ENCODE results near the gene MRC2.

MRC2 gene

DNA sequence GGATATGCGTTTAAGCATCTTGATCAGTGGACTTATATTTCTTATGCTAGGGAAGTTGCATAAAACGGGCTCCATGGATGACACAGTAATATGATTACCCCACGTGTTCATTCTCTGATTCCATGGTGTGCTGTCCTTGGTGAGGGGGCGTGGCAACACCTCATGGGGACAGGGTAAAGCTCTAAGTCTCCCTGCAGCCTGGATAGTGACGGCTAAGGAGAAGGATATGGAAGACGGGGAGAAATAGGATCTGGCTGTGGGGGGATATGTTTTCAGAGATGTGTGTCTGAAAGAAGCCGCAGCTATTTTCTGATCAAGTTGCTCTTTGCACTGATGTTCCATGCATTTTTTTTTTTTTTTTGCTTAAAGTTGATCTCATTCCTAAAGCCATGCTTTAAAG, 96.4 kb downstream of the MRC2 start:
- DNase-seq (no peak), ATAC-seq (no peak)

DNA sequence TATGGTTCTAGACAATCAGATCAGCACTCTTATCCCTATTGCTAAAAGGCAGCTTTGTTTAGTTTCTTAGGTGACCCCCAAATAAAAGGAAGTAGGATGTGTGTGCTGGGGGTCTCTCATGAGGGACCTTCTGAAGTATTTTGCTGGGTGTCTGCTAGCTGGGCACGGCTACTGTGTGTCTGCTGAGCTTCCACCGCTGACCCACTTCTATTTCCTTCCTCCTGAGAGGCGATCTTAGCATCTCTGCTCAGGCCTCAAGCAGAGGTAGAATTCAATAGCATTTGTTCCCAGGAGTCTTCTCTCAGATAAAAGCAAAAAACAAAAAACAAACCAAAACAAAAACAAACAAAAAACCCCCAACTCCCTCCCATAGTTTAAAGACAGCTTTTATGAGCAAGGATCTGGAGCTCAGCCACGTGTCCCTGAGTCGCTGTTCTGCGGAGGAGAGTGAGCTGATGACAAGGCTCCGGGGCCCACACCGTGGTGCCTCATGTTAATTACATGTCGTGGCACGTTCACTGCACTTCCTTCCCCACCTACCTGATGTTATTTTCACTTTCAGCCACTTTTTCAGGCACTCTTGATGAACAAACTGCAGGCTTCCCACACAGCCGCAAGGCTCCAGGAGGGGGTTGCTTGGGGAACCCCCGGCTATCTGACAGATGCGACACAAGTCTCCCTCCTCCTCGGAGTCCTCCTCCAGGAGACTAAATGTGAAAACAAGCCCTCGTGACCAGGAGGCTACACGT, 97.1 kb downstream of the MRC2 start:
- DNase-seq, result peak; percentile 79
- ATAC-seq, result peak; percentile 98

DNA sequence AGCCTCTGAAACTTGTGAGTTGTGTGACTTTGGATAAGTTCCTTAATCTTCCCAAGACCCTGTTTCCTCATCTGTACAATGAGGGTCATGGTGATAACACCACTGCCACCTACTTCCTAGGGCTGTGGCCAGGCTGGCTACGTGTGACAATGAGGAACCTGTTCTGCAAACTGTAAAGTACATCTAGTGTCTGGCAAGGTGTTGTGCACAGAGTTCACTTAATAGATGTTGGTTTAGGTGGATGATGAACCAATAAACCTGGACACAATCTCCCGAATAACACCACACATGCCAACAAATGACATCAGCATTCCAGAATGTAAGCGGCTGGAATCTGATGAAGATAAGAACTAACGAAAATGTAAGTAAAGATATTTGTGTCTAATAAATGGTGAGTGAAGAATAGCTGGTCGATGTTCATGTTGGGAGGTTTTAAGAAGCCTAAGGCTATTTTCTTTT, 98.3 kb downstream of the MRC2 start:
- DNase-seq (no peak), ATAC-seq (no peak)

DNA sequence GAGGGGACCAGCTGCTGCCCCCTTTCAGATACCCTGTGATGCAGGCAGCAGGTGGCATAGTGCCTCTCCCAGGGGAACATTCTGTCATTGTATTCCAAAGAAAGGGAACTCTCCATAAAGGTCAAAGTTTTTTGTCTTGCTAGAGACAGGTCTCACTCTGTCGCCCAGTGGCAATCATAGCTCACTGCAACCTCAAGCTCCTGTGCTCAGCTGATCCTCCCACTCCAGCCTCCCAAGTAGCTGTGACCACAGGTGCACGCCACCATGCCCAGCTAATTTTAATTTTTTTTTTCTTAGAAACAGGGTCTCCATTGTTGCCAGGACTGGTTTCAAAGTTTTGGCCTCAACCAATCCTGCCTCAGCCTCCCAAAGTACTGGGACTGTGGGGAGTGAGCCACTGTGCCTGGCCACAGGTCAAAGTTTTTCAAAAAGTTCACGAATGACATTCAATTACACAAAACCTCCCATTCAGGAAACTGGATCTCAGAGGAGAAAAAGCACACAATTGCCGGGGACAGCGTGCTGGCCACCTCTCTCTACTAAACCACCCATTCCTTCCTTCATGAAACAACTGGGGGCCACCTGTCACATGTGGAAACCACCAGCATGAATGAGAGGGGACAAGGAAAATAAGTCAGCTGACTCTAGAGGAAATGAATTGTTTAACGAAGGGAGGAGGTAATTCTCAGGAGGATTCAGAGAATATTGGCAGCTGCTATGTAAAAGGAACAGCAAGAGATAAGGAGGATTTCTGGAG, 100.6 kb downstream of the MRC2 start:
- ATAC-seq, result no peak
- DNase-seq, result no peak

DNA sequence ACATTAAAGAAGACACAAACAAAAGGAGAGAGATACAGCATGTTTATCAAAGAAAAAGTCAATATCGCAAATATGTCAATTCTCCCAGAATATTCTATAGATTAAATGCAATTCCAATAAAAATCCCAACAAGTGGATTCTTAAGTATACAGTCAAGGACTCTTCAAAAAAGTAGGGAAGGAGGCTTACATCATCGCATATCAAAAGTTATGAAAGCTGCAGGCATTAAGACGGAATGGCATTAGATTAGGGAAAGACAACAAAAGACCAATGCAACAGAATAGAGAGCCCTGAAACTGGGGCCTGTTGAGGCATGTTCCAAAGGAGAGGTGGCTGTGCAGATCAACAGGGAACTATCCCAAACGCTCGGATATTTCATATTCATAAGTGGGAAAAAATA, 104.7 kb downstream of the MRC2 start:
- DNase-seq, result no peak
- ATAC-seq, result no peak

DNA sequence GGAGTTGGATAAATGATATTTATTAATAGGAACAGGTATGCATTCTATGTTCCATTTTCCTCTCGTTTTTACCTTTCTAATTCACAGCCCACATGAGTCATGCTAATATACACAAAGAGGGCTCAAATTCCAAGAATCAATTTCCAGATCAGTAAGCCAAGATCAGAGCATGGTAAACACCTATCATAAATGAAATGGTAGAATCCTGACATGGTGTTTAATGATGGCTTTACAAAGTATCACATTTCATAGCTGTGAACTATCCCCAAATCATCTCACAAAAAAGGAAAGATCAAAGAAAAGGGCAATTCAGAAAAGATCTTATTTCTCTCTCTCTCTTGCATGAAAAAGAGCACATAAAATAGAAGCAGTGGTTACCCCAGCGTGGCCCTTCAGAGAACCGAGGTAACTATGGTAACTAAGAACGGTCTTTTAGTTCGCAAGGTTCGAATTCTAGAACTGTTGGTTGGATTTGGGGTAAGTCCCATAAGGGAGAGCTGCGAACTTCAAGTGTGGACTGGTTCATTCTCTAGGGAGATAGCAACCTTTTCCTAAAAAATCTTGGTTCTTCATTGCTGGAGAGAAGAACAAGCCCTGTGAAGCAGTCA, 107.7 kb downstream of the MRC2 start:
- DNase-seq (no peak), ATAC-seq (no peak)

DNA sequence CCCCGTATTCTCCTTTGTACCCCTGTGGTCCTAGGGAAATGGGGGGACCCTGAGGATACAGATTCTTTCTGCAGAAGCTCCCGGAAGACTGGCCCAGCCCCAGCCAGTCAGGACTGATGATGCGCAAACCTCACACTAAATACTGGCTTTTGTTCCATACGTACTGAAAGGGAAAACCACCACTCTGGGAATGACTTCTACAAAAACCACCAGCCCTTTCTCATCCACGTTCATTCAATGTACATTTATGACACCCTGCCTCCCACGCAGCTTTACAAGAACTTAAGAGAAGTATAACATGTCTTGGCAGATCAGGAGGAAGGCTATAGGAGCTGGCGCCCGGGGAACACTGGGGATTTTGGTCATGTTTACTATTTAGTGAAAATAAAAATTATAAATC, 110.0 kb downstream of the MRC2 start:
- DNase-seq, result peak; percentile 20

DNA sequence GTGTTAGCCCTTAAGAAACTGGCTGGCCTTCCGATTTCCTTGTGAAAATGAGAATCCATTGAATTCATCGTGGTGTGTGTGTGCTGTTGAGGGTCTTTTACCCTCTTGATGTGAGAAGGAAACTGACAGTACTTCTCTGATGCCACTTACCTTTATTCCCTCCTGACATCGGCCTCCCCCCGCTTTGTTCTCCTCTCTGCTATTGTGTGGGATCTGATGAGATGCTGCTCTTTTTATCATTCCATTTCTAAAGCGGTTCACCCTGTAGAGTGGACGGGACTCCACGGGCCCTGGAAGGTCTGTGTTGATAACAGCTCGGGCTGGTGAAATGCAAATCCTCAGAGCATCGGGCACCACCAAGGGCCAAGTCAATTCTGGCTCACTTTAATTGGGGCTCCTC, 110.8 kb downstream of the MRC2 start:
- no peak for ATAC-seq

More for the DNA sequence above, 110.0 kb downstream of the MRC2 start:
- ATAC-seq, result peak; percentile 83

DNA sequence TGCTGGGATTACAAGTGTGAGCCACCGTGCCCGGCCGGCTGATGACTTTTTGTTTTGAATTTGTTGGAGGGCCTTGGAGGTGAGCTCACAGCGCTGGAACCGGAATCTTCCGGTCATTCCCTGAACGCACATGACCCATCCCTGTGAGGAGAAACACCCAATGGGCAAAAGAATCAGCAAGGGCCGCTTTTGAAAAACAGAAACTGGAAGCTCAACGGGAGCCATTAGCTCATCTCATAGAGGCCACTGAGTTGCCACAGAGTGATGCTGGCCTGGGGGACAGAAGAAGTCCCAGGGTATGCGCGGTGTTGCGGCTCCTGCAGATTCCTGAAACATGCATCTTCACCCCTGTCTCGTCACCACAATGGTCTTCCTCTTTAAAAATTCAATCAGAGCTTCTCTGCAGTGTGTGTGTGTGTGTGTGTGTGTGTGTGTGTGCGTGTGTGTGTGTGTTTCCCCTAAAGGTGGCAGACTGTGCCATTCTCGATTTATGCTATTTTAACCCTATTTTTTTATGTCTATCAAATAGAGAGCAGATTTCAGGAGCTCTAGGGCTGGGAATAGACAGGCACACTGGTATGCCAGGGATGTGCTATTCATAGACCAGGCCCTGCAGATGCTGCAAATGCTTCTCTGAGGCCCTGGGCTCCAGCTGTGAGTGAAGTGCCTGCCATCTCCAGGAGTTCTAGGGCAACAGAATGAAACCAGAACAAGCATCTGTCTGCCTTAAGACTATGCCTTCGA, 112.3 kb downstream of the MRC2 start:
- ATAC-seq, result no peak
- no peak for DNase-seq

More for the DNA sequence above, 110.8 kb downstream of the MRC2 start:
- DNase-seq, result no peak

DNA sequence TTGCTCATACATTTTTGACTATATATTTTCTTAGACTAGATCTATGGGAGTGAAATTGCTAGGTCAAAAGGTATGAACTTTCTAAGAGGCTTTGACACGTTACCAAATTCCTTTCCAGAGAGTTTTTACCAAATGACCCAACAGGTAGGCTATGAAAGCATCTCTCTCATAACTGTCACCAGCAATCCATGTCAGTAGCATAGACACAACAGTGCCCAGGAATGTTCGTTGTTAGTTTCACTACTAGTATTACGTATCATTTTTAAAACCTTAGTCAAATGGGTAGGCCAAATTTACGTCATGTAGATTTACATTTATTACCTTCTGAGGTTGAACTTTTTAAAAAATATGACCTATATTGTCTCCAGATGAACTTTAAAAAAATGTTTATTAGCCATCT, 113.8 kb downstream of the MRC2 start:
- DNase-seq (no peak), ATAC-seq (no peak)

All from stimulated activated naive CD8-positive, alpha-beta T cell treated with anti-CD3 and anti-CD28 coated beads, Interleukin-15, Interleukin-2, amounts not matched to agents 100 U/mL and 50 U/mL, for 24 hours (primary cell).